HG02759 (cell line): ENCODE measurements around the gene ACOXL.
A peak's percentile ranks its signal among the peaks of the same experiment; 100 is the strongest.
"Not testable (repeated sequence)": the region's sequence is repeated elsewhere in the genome, so short reads cannot be mapped to it uniquely, and the experiment has no call there.

Experiments used
- ATAC-seq: cut with Tn5 transposase; IDR thresholded peaks from one replicate; pipeline ENCODE4 v1.9.1; 2021; ENCODE audit warnings: mild to moderate bottlenecking, moderate library complexity; ENCODE audit not compliant: unreplicated experiment

Gene ACOXL

GRCh38 chr2:110852541-110853263 lies 120.3 kb downstream of the ACOXL start:
- no peak for ATAC-seq

DNA sequence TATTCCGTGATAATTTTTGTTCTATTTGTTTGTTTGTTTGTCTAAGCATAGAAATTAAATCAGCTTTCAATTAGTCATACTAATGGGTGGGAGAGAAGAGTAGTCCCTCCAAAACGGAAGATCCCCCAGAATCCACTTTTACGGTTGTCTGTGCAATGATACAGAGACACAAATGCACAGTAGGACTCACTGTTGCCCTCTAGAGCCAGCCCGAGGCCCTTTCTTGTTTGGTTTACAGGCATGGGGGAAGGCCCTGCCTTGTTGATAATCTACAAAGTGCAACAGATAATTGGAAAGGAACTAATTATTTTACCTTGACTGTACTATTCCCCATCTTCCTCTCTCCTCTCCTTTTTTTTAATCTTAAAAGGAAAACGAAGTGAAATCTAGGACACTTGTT lies 121.1 kb downstream of the ACOXL start:
- no peak for ATAC-seq

- no peak for ATAC-seq
Observed at GRCh38 chr2:110853948-110854347, 121.6 kb downstream of the ACOXL start.

GRCh38 chr2:110854355-110855081 lies 122.1 kb downstream of the ACOXL start:
- ATAC-seq, result no peak

DNA sequence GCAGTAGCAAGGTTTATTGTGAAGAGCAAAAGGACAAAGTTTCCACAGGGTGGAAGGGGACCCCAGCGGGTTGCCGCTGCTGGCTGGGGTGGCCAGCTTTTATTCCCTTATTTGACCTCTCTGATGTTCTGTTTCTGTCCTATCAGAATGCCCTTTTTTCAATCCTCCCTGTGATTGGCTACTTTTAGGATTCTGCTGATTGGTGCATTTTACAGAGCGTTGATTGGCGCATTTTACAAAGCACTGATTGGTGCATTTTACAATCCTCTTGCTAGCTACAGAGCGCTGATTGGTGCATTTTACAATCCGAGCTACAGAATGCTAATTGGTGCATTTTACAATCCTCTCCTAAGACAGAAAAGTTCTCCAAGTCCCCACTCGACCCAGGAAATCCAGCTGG lies 123.5 kb downstream of the ACOXL start:
- not testable (repeated sequence) for ATAC-seq

DNA sequence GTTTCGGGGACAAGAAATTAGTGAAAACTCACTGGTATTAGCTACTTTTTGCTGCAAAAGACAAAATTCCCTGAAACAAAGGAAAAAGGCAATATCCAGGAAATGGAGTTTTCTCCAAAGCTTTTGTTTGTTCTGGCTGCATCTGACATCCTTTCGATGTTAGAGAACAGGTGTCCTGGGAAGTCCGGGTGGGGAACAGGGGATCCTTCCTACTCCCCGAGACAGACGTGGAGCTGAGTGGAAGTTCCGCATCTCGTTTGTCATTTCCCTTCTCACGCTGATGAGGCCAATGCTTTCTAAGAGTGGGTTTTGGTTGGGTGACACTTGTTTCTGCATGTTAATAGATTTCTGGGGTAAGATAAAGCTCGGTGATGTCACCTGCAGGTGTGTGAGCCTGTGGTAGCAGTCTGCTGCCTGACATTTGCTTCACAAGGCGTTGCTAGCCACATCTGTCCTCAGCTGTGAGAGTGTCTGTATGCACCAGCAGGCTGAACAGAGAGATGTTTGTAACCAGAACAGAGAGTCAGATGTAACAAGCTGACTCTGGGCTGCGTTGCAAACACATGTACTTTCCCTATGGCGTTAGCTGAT lies 125.9 kb downstream of the ACOXL start:
- ATAC-seq, result peak; percentile 91

DNA sequence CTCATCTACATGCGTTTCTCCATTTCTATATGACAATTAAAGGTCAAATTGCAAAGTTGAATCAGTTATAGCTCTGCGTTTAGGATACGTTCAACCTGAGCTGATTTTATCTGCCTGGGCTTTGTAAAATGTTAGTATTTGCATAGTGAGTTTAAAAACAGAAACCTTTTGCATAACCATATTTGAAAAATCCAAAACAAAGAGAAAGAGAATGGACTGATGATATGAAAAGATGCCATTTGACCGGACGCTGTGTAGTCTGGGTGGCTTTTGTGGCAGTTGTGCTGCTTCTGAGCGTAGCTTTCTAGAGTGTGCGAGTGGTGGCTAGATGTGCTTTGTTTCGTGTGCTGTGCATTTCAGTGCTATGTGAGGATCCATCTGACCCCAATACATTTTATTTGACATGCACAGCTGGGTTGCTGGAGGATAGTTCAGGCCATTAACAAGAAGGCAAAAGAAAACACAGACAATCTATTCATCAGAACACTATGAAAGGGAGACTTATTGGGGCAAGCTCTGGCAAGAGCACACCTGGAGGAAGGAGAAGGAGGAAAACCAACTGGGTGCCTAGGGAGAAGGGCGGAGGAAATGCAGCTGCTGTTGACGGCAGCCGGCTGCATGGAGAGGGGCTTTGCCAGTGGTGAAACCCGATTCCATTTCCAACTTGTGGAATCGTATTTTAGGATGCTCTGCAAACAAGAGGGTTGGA lies 126.8 kb downstream of the ACOXL start:
- peak; percentile 10 for ATAC-seq

DNA sequence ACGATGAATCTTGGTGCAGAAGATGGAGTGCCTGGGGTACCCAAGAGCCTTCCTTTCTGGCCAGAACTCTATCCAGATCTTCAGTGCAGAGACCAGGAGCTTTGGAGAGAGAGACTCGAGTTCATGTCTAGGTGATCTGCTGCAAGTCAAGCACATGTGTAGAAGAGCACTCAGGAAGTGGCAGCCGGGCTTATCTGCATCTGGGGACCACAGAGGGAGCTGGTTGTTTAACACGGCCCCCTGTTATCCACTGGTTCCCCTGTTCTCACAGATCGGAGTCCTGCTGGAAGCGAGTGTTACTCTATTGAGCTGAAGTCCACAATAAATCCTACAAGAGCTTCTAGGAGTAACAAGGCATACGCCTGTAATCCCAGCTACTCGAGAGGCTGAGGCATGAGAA lies 128.3 kb downstream of the ACOXL start:
- ATAC-seq, result no peak

DNA sequence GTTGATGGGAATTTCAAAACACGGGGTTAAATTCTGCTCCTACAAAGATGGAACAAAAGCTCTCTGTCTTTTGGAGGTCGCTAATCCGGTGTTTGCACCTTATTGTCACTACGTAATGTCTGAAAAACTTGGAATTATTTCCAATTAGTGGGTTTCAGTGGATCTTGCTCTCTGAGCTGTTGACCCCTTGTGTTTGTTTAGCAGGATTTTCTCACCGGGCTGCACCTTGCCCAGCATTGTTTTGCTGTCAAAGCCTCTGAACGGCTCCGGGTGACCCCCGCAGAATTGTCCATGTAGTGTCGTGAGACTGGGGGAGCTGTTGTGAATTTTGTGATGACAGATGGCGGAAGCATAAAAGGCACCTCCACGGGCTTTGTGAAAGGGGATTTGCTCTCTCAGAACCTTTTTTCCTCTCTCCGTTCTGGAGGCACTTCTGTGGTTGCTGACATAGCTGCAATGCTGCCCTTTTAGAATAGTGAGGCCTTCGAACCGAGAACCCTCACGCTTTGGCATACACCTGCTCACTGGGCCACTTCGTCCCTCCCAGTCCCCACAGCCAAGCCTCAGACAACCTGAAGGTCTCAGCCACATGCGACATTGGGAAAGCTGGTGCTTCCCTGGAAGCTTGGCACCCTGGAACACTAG lies 129.4 kb downstream of the ACOXL start:
- ATAC-seq, result no peak

GRCh38 chr2:110863726-110864125 lies 131.4 kb downstream of the ACOXL start:
- ATAC-seq, result no peak

DNA sequence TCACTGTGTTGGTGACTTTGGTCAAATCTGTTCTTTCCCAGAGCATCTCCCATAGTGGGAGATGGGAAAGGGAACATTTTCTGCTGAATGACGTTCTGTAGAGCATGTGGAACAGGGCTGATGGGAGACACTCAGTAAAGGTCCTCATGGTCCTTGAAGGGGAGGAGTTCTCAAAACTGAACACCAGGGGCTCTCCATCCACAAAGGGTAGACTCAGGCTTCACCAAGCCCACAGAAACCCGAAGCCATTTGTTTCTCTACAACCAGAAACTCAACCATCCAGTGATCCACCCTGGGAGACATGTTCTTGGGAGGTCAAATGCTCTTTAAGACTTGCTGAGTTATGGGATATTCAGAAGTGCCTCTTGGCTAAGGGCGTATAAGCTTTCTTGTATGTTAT lies 131.8 kb downstream of the ACOXL start:
- ATAC-seq, result no peak

DNA sequence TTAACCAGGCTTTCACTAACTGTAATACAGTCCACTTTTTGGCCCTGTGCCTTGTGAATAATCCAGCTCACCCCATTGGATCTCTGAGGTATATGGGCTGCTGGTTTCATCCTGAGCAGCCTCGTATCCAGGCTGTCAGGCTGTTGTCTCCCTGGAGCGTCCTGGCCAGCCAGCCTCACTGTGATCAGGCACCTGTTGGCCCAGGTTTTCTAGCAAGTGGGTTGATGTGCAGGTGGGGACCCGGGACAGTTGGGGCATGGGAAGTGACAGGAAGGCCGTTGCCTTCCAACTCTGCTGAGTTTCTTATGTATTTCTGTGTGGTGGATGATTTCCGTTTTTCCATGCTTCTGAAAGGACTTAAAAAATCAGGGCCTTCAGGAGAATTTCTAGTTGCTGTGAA lies 132.4 kb downstream of the ACOXL start:
- no peak for ATAC-seq

- ATAC-seq, result peak; percentile 93
Observed at GRCh38 chr2:110865188-110865587, 132.8 kb downstream of the ACOXL start.

GRCh38 chr2:110866045-110866444 lies 133.7 kb downstream of the ACOXL start:
- no peak for ATAC-seq

DNA sequence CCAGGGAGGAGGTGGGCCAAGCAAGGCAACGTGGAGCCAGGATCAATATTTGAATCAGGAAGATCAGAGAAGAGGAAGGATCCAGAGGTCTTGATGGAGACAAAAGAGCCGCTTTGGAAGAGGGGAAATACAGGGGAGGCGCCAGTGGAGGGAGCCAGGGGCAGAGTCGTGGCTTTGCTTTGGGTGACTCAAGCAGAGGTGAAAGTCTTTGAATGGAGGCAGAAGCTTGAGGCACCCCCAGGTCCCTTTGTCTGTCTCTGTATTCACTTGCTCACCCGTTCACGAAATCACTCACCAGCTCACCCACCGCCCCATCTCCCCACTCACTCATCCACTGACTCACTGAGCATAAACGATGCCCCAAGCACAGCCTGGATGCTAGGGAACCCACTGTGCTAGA lies 134.1 kb downstream of the ACOXL start:
- ATAC-seq, result no peak

DNA sequence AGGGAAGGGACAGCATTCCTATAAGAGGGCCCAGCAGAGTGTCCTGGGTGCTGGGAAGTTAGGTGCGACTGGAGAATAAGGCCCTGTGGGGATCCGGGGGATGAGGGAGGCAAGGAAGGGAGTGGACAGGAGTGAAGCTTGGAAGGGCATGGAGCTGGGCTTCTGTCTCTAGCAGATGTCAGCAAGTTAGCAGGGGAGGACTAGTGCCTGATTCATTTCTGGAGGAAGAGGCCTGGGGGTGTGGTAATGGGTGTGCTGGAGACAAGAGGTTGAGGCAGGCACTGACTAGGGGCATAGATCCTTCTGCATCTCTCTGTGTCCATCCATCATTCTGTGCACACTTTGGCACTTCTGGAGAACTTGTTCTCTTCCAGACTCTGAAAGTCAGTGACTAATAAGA lies 134.7 kb downstream of the ACOXL start:
- no peak for ATAC-seq

DNA sequence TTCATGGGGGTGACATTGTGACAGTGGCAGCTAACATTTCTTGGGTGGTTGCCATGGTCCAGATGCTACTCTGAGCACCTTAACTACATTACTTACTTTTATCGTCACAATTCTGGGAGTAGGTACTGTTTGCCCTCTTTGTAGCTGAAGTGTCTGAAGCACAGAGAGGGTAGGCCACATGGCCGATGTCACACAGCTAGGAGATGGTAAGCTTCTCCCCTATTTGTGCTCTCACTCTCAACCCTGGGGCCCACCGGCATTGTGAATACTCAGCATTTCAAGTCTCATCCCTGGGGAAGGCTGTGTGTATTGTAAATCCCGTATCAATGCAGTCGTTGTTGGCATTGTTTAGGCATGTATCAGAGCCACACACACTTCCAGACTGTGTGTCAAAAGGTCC lies 136.6 kb downstream of the ACOXL start:
- no peak for ATAC-seq

GRCh38 chr2:110869472-110870446 lies 137.4 kb downstream of the ACOXL start:
- ATAC-seq, result no peak

DNA sequence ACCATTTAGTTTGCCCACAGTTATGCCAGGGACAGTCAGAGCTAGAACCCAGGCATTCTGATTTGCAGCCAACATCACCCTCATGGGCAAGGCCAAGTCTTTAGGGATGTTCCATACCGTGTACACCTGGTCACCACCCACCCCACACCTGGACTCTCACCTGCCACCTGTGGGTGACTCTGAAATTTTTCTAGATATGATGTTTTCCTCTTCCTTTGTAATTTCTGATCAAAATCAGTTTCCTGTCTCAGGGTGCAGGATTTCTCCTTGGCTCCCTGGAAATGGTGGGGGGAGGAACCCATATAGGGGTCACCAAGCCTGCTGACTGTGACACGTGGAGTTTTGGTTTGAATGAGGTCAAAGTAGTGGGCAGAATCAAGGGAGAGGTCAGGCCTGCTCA lies 138.2 kb downstream of the ACOXL start:
- ATAC-seq, result no peak

DNA sequence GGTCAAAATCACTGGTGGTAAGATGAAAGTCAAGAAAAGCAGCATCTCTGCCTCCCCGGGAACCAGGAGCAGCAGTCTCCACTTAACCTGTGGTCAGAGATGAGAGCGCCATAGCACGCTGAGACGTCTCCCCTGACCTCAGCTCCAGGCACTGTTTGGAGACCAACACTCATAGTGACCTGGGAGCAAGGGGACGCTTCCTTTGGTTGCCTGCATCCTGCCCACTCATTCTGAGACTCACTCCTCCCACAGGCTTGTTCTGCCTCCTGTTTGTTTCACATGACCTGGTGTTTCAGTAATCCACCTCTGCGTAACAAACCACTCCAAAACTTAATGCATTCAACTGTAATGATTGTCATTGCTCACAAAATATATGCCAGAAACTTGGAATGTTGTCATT lies 139.3 kb downstream of the ACOXL start:
- no peak for ATAC-seq
